Heart left ventricle (tissue), 16 donors: ENCODE measurements around the gene RSU1. TPM values are rescaled to one million over a fixed set of nuclear protein-coding genes. Genes with fewer than 3 reads are reported as not detected.
A peak's percentile ranks its signal among the peaks of the same experiment; 100 is the strongest.
"Not testable (repeated sequence)": the region's sequence is repeated elsewhere in the genome, so short reads cannot be mapped to it uniquely, and the experiment has no call there.

Source experiments
- ATAC-seq, 4 donors: fragments of 200-7000 bp; cut with Tn5 transposase; one replicate each; pipeline ENCODE4 v1.9.1; 2020 to 2022; ENCODE audit warnings: moderate library complexity in 4 of 4, mild to moderate bottlenecking in 3 of 4, moderate number of reproducible peaks in 1 of 4
- DNase-seq, 5 donors: peaks; one replicate each; pipeline ENCODE4 v3.0.0-alpha.2; 2020
- H3K27ac ChIP-seq, 12 donors: fragments of 200-600 bp; sonication (generic) in 4 of 12; one replicate each; pipeline versions ENCODE4 v1.5.0 to v1.8.0; 2016 to 2022; ENCODE audit warnings: mild to moderate bottlenecking in 2 of 12
- H3K27me3 ChIP-seq, 9 donors: fragments of 200-600 bp; sonication (generic) in 2 of 9; one replicate each; pipeline versions ENCODE4 v1.5.1 to v1.8.0; 2016 to 2022; ENCODE audit warnings: mild to moderate bottlenecking in 3 of 9
- H3K36me3 ChIP-seq, 9 donors: fragments of 200-600 bp; sonication (generic) in 2 of 9; one replicate each; pipeline versions ENCODE4 v1.5.0 to v1.8.0; 2018 to 2022; ENCODE audit warnings: mild to moderate bottlenecking in 2 of 9
- H3K4me1 ChIP-seq, 12 donors: fragments of 200-600 bp; sonication (generic) in 4 of 12; one replicate each; pipeline versions ENCODE4 v1.5.0 to v1.8.0; 2016 to 2022; ENCODE audit warnings: mild to moderate bottlenecking in 3 of 12
- H3K4me3 ChIP-seq, 12 donors: fragments of 200-600 bp; sonication (generic) in 4 of 12; one replicate each; pipeline versions ENCODE4 v1.5.0 to v1.8.0; 2017 to 2022; ENCODE audit warnings: mild to moderate bottlenecking in 9 of 12, moderate library complexity in 4 of 12
- H3K9me3 ChIP-seq, 12 donors: fragments of 200-600 bp; sonication (generic) in 4 of 12; one replicate each; pipeline versions ENCODE4 v1.5.0 to v1.8.0; 2016 to 2022; ENCODE audit warnings: mild to moderate bottlenecking in 1 of 12
- POLR2A ChIP-seq, 2 donors: fragments of 450-650 bp; IDR thresholded peaks; one replicate each; pipeline ENCODE4 v1.6.1; 2017; ENCODE audit warnings: antibody characterized with exemption in 2 of 2, mild to moderate bottlenecking in 2 of 2, moderate library complexity in 2 of 2
- WGBS, 4 donors: extraction: QIAGEN DNeasy Blood & Tissue Kit in 2 of 4; methylation state at CpG; one replicate each; pipeline versions ENCODE4 v1.1.5 to v1.1.7; 2013 to 2018; 5-methylcytosine and 5-hydroxymethylcytosine counted together
- intact Hi-C, 10 donors: fragments of 100-400 bp; cut with DNase I; formaldehyde crosslinking; loops; one replicate each; pipeline versions ENCODE4 v1.11.1 to v1.14.2; 2022
- polyA plus RNA-seq, 2 donors: library from polyadenylated mRNA; stranded (reverse); fragments of 200-250 nt; gene quantifications; one replicate each; pipeline ENCODE4 v1.2.3, GENCODE V29; 2013
- total RNA-seq, 9 donors: library from RNA; depleted of rRNA in 2 of 9; stranded (reverse); fragments of >200 nt in 2 of 9; fragmentation: NEBNext Ultra II Directional in 3 of 9; extraction: Animal tissue kit (Norgen Biotek cat#: 25700) in 3 of 9; gene quantifications; one replicate each; pipeline versions ENCODE4 v1.1.0 to v1.2.4, GENCODE V29; 2016 to 2023
- TF ChIP-seq, protein P1 (sequence below), 12 donors: fragments of 200-600 bp; sonication (generic) in 4 of 12; IDR thresholded peaks; one replicate each; pipeline versions ENCODE4 v1.5.0 to v1.8.0; 2018 to 2022; ENCODE audit warnings: antibody characterized with exemption in 12 of 12, mild to moderate bottlenecking in 5 of 12
- donor health status: ischemic (EF 13 %, LVEDD 7.1; RV severe dilation, severe dysfunction).
- donor health status: healthy with polysubstance abuse.
- donor health status: DM: no; HTN: yes; CAD: no.
- donor health status: DM: no; HTN: no; CAD: no.
- donor health status: ischemic (EF 25% LVEDD 6.9; RV normal size, moderate dysfunction).
- donor health status: ischemic (EF 25% LVEDD 5.7; RV mildly dilated, moderate dysfunction).
- donor health status: healthy.
- donor health status: DM: yes; HTN: yes; CAD: no.
- donor health status: ischemic (EF 35%, LVEDD 5.7; RV mildly dilated, moderate dysfunction).
- donor health status: nonischemic (EF 11% LVEDD 7.7; RV severe dilation, severe dysfunction).
- donor health status: DM: yes; HTN: yes; CAD: no.
- donor health status: PGD.
- donor health status: ischemic (EF 29% LVEDD 5.4; RV normal size, mild dysfunction).
- donor health status: nonischemic (EF 23%, LVEDD 6.1; RV moderate dilation, normal function).

RSU1 gene
- total and polyA plus RNA-seq, 11 donors, result 29.6 to 84.1 (median 53.0) TPM

DNA sequence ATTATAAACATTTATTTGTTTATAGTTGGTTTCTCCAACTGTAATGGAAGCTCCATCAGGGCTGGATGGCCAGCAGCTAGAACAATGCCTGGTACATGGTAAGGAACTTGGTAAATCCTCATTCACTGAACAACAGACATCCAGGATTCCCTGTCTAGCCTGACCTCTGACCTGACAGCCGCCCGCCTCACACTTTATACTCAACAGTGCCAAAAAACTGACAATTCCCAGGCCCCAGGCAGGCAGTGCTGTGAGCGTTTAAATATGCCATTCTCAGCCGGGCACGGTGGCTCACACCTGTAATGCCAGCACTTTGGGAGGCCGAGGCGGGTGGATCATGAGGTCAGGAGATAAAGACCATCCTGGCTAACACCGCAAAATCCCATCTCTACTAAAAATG is 55.9 kb downstream of the RSU1 start:
- ATAC-seq, result no peak
- no peak for DNase-seq
- H3K36me3 ChIP-seq, result peaks cover 0 to 57% (median 17%) of the 10 kb centered on the region in 9 donors
- intact Hi-C loops, result no loop called here
- WGBS, 4 donors, result 83 to 91% (median 84%) methylated on average over 8 of the region's 8 CpGs
- TF ChIP-seq POLR2A (IDR thresholded peaks at IDR 0.05), result no peak
- TF ChIP-seq, protein P1, sequence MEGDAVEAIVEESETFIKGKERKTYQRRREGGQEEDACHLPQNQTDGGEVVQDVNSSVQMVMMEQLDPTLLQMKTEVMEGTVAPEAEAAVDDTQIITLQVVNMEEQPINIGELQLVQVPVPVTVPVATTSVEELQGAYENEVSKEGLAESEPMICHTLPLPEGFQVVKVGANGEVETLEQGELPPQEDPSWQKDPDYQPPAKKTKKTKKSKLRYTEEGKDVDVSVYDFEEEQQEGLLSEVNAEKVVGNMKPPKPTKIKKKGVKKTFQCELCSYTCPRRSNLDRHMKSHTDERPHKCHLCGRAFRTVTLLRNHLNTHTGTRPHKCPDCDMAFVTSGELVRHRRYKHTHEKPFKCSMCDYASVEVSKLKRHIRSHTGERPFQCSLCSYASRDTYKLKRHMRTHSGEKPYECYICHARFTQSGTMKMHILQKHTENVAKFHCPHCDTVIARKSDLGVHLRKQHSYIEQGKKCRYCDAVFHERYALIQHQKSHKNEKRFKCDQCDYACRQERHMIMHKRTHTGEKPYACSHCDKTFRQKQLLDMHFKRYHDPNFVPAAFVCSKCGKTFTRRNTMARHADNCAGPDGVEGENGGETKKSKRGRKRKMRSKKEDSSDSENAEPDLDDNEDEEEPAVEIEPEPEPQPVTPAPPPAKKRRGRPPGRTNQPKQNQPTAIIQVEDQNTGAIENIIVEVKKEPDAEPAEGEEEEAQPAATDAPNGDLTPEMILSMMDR (IDR thresholded peaks at IDR 0.05), result no peak
- peaks cover 0 to 21% (median 3%) of the 10 kb centered on the region in 12 donors for H3K4me1 ChIP-seq
- H3K27me3 ChIP-seq, result no peaks in the 10 kb centered on the region
- no peaks in the 10 kb centered on the region for H3K9me3 ChIP-seq
- H3K27ac ChIP-seq, result no peak overlapping the region
- H3K4me3 ChIP-seq, result no peak overlapping the region

DNA sequence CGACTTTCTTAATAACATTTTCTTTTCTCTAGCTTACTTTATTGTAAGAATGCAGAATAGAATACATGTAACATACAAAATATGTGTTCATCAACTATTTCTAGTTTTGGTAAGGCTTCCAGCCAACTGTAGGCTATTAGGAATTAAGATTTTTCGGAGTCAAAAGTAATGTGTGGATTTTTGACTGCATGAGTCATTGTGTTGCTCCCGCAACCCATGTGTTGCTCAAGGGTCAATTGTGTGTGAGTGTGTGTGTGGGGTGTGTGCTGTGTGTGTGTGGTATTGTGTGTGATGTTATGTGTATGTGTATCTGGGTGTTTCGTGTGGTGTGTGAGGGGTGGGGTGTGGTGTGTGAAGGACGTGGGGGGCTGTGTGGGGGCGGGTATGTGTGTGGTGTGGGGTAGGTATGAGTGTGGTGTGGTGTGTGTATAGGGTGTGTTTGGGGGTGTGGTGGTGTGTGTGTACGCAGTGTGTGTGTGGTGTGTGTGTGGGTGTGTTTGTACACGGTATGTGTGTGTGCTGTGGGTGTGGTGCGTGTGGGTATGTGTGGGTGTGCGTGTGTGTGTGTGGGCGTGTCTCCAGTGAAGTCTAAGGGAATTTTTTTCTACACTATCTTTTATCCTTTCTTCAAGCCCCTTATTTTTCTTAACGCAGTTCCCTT is 60.5 kb downstream of the RSU1 start:
- Histone ChIP-seq H3K27ac (no peak overlapping the region), H3K4me1 (peaks cover 0 to 11% (median 0%) of the 10 kb centered on the region in 12 donors), H3K36me3 (peaks cover 0 to 62% (median 28%) of the 10 kb centered on the region in 9 donors), H3K9me3 (no peaks in the 10 kb centered on the region), H3K4me3 (no peak overlapping the region), H3K27me3 (no peaks in the 10 kb centered on the region)
- TF ChIP-seq POLR2A (IDR thresholded peaks at IDR 0.05), result no peak
- TF ChIP-seq, protein P1 (IDR thresholded peaks at IDR 0.05), result no peak
- DNase-seq (no peak), ATAC-seq (peak in 1 of 4 donors; percentile 49)
- intact Hi-C loops, result no loop called here
- 94 to 97% (median 95%) methylated on average over 12 of the region's 12 CpGs for WGBS, 4 donors

DNA sequence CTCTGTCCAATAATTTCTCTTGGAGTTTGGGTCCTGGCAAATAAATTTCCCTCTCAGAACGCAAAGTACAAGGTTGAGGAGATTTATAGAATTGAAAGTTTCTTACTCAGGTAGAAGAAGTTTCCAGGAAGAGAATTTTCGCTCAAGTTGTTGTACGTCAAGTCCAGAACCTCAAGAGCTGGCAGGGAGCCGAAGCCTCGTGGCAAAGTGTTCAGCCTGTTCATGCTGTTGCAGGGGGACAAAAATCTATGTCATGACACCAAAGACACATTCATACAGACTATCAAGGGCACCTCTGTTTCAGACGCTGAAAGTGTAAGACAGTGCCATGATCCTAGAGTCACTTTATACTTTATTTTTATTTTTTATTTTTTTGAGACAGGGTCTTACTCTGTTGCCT is 62.5 kb downstream of the RSU1 start:
- H3K4me3 ChIP-seq, result no peak overlapping the region
- DNase-seq, result no peak
- H3K4me1 ChIP-seq, result no peaks in the 10 kb centered on the region
- 70 to 82% (median 77%) methylated on average over 6 of the region's 6 CpGs for WGBS, 4 donors
- peaks cover 0 to 73% (median 48%) of the 10 kb centered on the region in 9 donors for H3K36me3 ChIP-seq
- H3K27ac ChIP-seq, result no peak overlapping the region
- no peaks in the 10 kb centered on the region for H3K9me3 ChIP-seq
- intact Hi-C loops, result no loop called here
- no peak for ATAC-seq
- no peaks in the 10 kb centered on the region for H3K27me3 ChIP-seq
- TF ChIP-seq, protein P1 (IDR thresholded peaks at IDR 0.05), result no peak

DNA sequence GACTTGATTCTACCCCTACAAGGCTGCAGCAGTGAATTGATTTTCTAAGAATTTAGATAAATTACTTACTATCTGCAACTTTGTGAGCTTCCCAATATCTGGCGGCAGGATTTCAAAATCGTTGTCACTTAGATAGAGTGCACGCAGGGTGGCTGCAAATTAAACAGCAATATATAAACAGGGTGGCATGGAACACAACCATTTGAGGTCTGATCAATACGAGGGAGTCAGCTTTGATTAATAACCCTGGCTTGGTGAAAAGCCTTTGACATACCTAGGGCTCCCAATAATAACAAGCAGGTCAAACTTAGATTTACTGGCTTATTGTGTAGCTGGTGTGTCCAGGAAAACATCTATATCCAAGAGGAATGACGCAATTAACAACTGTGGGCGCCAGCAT is 64.4 kb downstream of the RSU1 start:
- H3K36me3 ChIP-seq, result peaks cover 0 to 75% (median 55%) of the 10 kb centered on the region in 9 donors
- 93 to 96% (median 95%) methylated on average over 6 of the region's 6 CpGs for WGBS, 4 donors
- intact Hi-C loops, H3K27ac ChIP-seq, H3K4me3 ChIP-seq, DNase-seq, ATAC-seq, H3K4me1 ChIP-seq, H3K9me3 ChIP-seq, H3K27me3 ChIP-seq: not testable (repeated sequence)

DNA sequence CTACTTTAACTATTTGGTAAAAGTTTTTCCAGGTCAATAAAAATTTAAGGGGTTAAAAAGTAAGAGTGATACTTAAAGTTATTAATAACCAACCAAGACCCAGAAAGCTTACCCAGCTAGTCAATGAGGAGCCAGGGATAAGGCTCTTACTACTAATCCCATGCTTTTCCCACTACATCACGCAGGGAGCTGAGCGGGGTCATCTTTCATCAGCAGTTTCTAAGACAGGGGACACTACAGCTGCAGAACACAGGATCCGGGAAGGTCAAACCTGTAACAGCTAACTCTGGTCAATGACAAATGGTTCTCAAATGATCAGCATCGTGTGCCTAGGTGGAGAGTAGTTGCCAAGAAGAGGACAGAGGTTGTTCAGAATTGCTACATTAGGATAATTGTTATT is 65.1 kb downstream of the RSU1 start:
- no peak for ATAC-seq

More for the DNA sequence above, 65.1 kb downstream of the RSU1 start:
- no peak overlapping the region for H3K27ac ChIP-seq
- 92 to 96% (median 95%) methylated on average over 4 of the region's 4 CpGs for WGBS, 4 donors
- no peaks in the 10 kb centered on the region for H3K27me3 ChIP-seq
- H3K9me3 ChIP-seq, result no peaks in the 10 kb centered on the region
- H3K4me1 ChIP-seq, result no peaks in the 10 kb centered on the region
- peaks cover 0 to 70% (median 52%) of the 10 kb centered on the region in 9 donors for H3K36me3 ChIP-seq
- no peak overlapping the region for H3K4me3 ChIP-seq
- no peak for TF ChIP-seq POLR2A (IDR thresholded peaks at IDR 0.05)
- TF ChIP-seq, protein P1 (IDR thresholded peaks at IDR 0.05), result no peak
- DNase-seq, result no peak
- intact Hi-C loops, result no loop called here
